ENCODE measurements around the gene TPCN2.
"Not testable (repeated sequence)": the region's sequence is repeated elsewhere in the genome, so short reads cannot be mapped to it uniquely, and the experiment has no call there.

TPCN2 gene

DNA sequence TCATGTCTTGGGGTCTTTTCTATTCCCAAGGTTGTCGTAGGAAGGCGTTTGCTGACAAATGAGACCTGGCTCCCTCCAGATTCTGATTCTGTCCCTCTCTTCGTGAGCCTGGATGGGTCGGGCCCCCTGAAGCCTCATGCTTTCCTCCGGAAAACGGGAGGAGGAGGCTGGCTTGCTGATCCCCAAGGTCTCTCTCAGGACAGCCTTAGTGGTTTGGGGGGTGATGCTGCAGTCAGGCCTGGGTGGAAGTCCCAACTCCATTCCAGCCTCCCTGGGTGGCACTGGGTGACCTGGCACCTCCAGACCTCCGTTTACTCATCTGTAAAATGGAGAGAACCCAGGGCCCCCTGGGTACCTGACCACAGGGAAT lies 83.6 kb downstream of the TPCN2 start:
- DNase-seq: no peak

DNA sequence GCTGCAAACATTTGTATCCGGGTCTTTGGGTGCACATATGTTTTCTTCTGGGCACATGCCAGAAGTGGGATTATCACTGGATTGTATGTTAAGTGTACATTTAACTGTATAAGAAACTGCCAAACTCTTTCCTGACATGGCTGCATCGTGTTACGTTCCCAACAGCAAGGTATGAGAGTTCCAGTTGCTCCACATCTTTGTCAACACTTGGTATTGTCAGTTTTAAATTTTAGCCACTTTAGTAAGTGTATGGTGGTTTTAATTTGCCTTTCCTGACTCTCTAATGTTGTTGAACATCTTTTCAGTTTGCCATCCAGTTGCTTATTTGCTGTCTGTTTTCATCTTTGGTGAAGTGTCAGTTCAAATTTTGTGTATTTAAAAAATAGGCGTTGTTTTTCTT lies 84.5 kb downstream of the TPCN2 start:
- DNase-seq: no peak

- not testable (repeated sequence) for DNase-seq
Observed at GRCh38 chr11:69134182-69134581, 85.5 kb downstream of the TPCN2 start.

- no peak for DNase-seq
Observed at GRCh38 chr11:69134957-69135356, 86.2 kb downstream of the TPCN2 start.

DNA sequence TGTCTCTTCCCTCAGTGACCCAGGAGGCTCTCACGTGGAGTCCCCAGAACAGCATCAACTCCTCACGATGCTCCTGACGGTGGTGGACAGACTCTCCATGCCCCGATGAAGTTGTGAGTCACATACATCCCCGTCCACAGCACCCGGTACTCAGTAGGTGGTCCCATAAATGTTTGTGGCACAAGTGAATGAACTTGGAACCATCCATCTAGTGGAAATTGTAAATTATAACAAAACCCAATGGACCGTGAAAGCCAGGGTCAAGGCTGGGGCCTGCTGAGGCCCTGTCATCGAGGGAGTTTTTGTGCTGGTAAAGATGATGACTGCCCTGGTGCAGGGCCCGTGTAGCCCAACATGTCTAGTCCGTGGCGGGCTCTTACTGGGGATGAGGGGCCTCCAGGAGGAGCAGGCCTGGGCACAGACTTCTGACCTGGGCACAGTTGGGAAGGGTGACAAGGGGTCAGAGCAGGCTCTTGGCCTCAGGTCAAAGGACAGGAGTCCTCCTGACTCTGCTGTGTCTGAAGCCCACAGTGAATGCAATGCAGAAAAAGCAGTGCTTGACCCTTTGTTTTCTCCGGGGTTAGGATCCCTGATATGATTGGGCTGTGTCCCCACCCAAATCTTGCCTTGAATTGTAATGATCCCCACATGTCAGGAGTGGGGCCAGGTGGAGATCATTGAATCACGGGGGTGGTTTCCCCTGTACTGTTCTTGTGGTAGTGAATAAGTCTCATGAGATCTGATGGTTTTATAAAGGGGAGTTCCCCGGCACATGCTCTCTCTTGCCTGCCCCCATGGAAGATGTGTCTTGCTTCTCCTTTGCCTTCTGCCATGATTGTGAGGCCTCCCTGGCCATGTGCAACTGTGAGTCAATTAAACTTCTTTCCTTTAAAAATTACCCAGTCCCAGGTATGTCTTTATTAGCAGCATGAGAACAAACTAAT lies 87.0 kb downstream of the TPCN2 start:
- DNase-seq: no peak

DNA sequence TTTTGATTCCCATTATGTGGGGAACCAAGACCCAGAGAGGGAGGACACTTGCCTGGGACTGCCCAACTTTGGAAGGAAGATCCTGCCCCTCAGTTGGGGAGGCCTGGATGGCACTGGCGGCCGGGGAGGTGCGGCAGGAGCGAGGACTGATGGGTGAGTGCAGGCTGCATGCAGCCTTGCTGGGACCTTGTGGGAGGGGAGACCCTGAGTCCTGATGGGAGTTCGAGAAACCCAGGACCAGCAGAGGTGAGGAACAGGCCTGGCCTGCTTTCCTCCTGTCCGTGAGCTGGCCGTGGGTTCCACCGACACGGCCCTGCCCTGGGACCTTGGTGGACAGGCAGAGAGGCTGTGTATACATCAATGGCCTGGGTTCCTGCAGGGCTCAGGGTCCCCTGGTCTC lies 87.7 kb downstream of the TPCN2 start:
- DNase-seq: no peak

- no peak for DNase-seq
Observed at GRCh38 chr11:69137151-69137844, 88.6 kb downstream of the TPCN2 start.

GRCh38 chr11:69138265-69138664 lies 89.5 kb downstream of the TPCN2 start:
- DNase-seq: no peak

- not testable (repeated sequence) for DNase-seq
Observed at GRCh38 chr11:69140161-69140560, 91.4 kb downstream of the TPCN2 start.

- DNase-seq: no peak
Observed at GRCh38 chr11:69140635-69141034, 91.9 kb downstream of the TPCN2 start.

- DNase-seq: no peak
Observed at GRCh38 chr11:69141742-69142141, 93.0 kb downstream of the TPCN2 start.

- DNase-seq: no peak
Observed at GRCh38 chr11:69142895-69143294, 94.2 kb downstream of the TPCN2 start.

GRCh38 chr11:69144316-69145049 lies 95.8 kb downstream of the TPCN2 start:
- DNase-seq: no peak

- no peak for DNase-seq
Observed at GRCh38 chr11:69145050-69145380, 96.3 kb downstream of the TPCN2 start.

- DNase-seq: no peak
Observed at GRCh38 chr11:69148377-69148762, 99.6 kb downstream of the TPCN2 start.

GRCh38 chr11:69148806-69149205 lies 100.1 kb downstream of the TPCN2 start:
- DNase-seq: no peak

GRCh38 chr11:69149338-69150045 lies 100.8 kb downstream of the TPCN2 start:
- not testable (repeated sequence) for DNase-seq

- DNase-seq: no peak
Observed at GRCh38 chr11:69150175-69150574, 101.4 kb downstream of the TPCN2 start.

DNA sequence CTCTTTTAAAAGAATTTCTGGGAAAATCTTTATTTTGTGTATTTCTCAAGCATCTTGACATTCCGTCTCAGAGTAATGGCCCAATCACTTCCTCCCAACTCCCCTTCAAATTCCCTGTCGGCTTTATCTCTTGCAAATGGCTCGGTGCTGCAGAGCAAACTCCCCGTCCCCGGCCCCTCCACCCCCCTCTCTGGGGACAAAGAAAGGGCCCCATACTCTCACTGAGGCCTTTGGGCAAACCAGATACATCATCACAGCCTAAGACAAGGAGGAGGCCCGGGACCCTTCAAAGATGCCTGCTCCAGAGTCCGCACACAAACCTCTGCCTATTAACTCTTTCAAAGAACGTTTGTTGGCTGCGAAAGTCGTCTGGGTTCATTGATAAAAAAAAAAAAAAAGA lies 103.1 kb downstream of the TPCN2 start:
- no peak for DNase-seq

DNA sequence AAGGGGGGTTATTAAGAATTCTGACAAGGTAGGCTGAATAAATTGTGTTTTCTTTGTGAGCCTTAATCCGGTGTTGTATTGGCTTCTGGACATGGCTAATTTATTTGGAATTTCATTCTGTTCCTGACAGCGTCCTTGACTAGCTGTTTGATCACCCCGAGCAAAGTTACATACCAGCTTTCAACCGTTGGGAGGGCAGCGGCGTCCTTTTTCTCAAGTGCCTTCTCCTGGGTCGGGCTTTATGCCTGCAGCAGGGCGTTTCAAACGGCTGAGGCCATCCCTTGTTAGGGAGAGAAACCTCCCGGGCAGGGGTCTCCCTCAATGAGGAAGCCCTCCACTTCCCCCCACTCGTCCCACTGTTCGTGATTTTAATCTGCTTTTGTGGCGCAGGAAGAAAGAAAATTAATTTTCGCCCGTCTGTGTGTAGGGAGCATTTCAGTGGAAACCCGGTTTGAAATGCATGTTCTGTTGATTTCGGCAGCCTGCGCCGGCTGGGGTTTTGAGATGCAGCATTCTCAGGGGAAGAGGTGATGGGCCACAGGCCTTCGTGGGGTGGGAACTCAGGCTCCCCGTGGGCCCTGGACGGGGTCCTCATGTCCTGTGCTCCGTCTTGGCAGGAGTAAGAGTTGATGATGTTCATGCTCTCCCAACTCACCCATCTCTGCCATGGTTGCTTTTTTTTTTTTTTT lies 104.1 kb downstream of the TPCN2 start:
- DNase-seq: no peak

GRCh38 chr11:69153661-69154060 lies 104.9 kb downstream of the TPCN2 start:
- DNase-seq: no peak

DNA sequence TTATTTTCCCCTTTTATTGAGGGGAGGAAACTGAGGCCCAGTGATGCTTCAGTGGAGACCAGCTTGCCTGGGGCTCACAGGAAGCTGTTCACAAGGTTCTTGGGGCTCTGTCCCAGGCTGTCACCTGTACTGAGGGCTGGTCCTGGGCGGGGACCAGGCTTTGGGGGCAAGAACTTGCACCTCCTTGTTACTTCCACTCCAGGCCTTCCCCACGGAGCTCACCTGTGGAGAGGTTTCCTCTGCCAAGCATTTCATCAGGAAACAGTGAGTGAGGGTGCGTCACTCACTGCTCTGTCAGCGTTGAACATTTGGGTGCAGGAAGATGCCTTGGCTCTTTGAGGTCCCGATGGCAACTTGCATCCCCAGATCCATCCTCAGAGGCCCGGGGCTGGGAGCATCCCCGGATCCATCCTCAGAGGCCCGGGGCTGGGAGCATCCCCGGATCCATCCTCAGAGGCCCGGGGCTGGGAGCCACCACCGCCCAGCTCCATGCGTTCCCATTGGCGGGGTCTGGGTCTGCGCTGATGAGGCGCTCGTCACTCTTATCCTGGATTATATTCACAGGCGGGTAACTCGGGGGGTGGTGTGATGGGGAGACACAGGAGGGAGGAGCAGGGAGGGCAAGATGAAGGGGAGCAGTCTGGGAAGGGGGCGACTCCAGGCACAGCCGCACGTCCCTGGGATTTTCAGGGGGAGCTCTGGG lies 105.6 kb downstream of the TPCN2 start:
- DNase-seq: no peak
